HepG2 (cell line): ENCODE results near the gene LRFN2. TPM values are rescaled to one million over a fixed set of nuclear protein-coding genes. Genes with fewer than 3 reads are reported as not detected.
A peak's percentile ranks its signal among the peaks of the same experiment; 100 is the strongest.

Experiments used
- ATAC-seq: fragments of 200-7000 bp; cut with Tn5 transposase; 3 replicates; pipeline ENCODE4 v1.9.1; 2020; ENCODE audit warnings: mild to moderate bottlenecking, moderate library complexity
- BruUV-seq: library from RNA; stranded (reverse); fragments of 400-500 nt; replicated peaks from 2 replicates; lab custom pipeline; 2021; lab: Mats Ljungman, UMichigan
- CTCF ChIA-PET: fragments of 300-600 bp; formaldehyde crosslinking; extraction: SDS; loops from one replicate; lab custom pipeline; 2021; ENCODE audit warnings: low total read pairs, inconsistent platforms, low intra/inter-chr PET ratio; lab: Yijun Ruan, JAX
- POLR2A ChIA-PET: fragments of 350-600 bp; sonication (Branson Sonifier 250); formaldehyde crosslinking; loops from one replicate; lab custom pipeline; 2020; ENCODE audit warnings: antibody characterized with exemption, inconsistent platforms; lab: Yijun Ruan, JAX
- DNase-seq: peaks from one replicate; pipeline ENCODE4 v3.0.0-alpha.2; 2015; ENCODE audit warnings: low spot score
- FAIRE-seq: peaks from 3 replicates; lab custom pipeline; 2011; peaks lifted over from hg19 to GRCh38; lab: Jason Lieb, UNC
- H2AFZ ChIP-seq: one replicate; pipeline ENCODE4 v1.6.1; 2011; ENCODE audit warnings: low read length, inconsistent platforms
- H3K27ac ChIP-seq: fragments of 300-600 bp; 3 replicates; pipeline ENCODE4 v1.8.0; 2011; ENCODE audit warnings: mixed run types, mild to moderate bottlenecking, mixed read lengths, low read length, inconsistent platforms; ENCODE audit not compliant: insufficient read depth; ENCODE audit errors: extremely low read length
- H3K27me3 ChIP-seq, 2 experiments: fragments of 200-600 bp in 1 of 2; 2 replicates in 1 of 2; 3 replicates in 1 of 2; pipeline versions ENCODE4 v1.6.0 to v1.8.0; 2011; ENCODE audit warnings: low read length in 2 of 2, mild to moderate bottlenecking in 2 of 2, moderate library complexity in 2 of 2, inconsistent platforms in 1 of 2; ENCODE audit not compliant: insufficient read depth in 2 of 2, control insufficient read depth in 1 of 2
- H3K36me3 ChIP-seq, 2 experiments: fragments of 200-600 bp in 1 of 2; replicated peaks in 1 of 2; 2 replicates in 1 of 2; 3 replicates in 1 of 2; pipeline versions ENCODE4 v1.5.1 to v1.8.0; 2011; ENCODE audit warnings: low read length in 2 of 2, inconsistent platforms in 1 of 2; ENCODE audit not compliant: insufficient read depth in 2 of 2, control insufficient read depth in 1 of 2
- H3K4me1 ChIP-seq: 2 replicates; pipeline ENCODE4 v1.5.1; 2012; ENCODE audit warnings: low read length, inconsistent platforms; ENCODE audit not compliant: insufficient read depth
- H3K4me2 ChIP-seq: 2 replicates; pipeline ENCODE4 v1.6.0; 2011; ENCODE audit warnings: low read depth, low read length, inconsistent platforms
- H3K4me3 ChIP-seq, 3 experiments: fragments of 200-600 bp in 1 of 3; sonication (generic), shearing (Covaris generic) in 1 of 3; replicated peaks in 1 of 3; 2 replicates each; pipeline ENCODE4 v1.5.1; 2011 to 2016; ENCODE audit warnings: low read length in 3 of 3, inconsistent platforms in 2 of 3, low read depth in 2 of 3, mild to moderate bottlenecking in 2 of 3, control low read depth in 1 of 3, mixed read lengths in 1 of 3; ENCODE audit not compliant: insufficient read depth in 1 of 3
- H3K79me2 ChIP-seq: one replicate; pipeline ENCODE4 v1.6.1; 2011; ENCODE audit warnings: low read length, inconsistent platforms; ENCODE audit not compliant: insufficient read depth
- H3K9ac ChIP-seq: 2 replicates; pipeline ENCODE4 v1.6.0; 2011; ENCODE audit warnings: mild to moderate bottlenecking, low read depth, low read length, inconsistent platforms; ENCODE audit not compliant: insufficient read depth
- H3K9me3 ChIP-seq: 2 replicates; pipeline ENCODE4 v1.5.1; 2012; ENCODE audit warnings: mild to moderate bottlenecking, low read length
- H4K20me1 ChIP-seq: 2 replicates; pipeline ENCODE4 v1.6.0; 2011; ENCODE audit warnings: inconsistent platforms, mild to moderate bottlenecking, low read length, moderate library complexity; ENCODE audit not compliant: insufficient read depth
- ARID2 ChIP-seq: sonication (generic); formaldehyde crosslinking; IDR thresholded peaks from 2 replicates; pipeline ENCODE4 v1.8.1; 2022; ENCODE audit warnings: mild to moderate bottlenecking, missing genetic modification reagents, borderline replicate concordance
- ATF7 ChIP-seq, 2 experiments: fragments of 450-650 bp in 1 of 2; sonication (generic) in 1 of 2; formaldehyde crosslinking in 1 of 2; IDR thresholded peaks; 2 replicates each; pipeline versions ENCODE4 v1.4.0 to v1.6.1; 2016 to 2020; ENCODE audit warnings: antibody characterized with exemption in 1 of 2, mild to moderate bottlenecking in 1 of 2, missing genetic modification reagents in 1 of 2
- ATM ChIP-seq: fragments of 450-650 bp; IDR thresholded peaks from 2 replicates; pipeline ENCODE4 v1.7.1; 2017; ENCODE audit warnings: mild to moderate bottlenecking, borderline replicate concordance
- HMG20A ChIP-seq: IDR thresholded peaks from 2 replicates; pipeline ENCODE4 v1.6.1; 2016; ENCODE audit warnings: borderline replicate concordance
- IKZF1 ChIP-seq: fragments of 450-650 bp; IDR thresholded peaks from 2 replicates; pipeline ENCODE4 v1.7.1; 2016
- NCOR1 ChIP-seq: fragments of 200-600 bp; sonication (generic); IDR thresholded peaks from 2 replicates; pipeline ENCODE4 v1.7.0; 2017; ENCODE audit warnings: antibody characterized with exemption, low read length, borderline replicate concordance
- NKX3-1 ChIP-seq: sonication (generic); formaldehyde crosslinking; IDR thresholded peaks from 2 replicates; pipeline ENCODE4 v1.5.0; 2020; ENCODE audit warnings: missing genetic modification reagents
- NONO ChIP-seq, 2 experiments: fragments of 450-650 bp in 1 of 2; sonication (generic) in 1 of 2; formaldehyde crosslinking in 1 of 2; IDR thresholded peaks in 1 of 2; conservative IDR thresholded peaks in 1 of 2; 2 replicates each; pipeline versions ENCODE4 v1.6.1 to v1.8.0; 2017 to 2022; ENCODE audit warnings: mild to moderate bottlenecking in 1 of 2, missing genetic modification reagents in 1 of 2, moderate library complexity in 1 of 2
- SOX6 ChIP-seq, 2 experiments: fragments of 450-650 bp in 1 of 2; sonication (generic) in 1 of 2; formaldehyde crosslinking in 1 of 2; IDR thresholded peaks; 2 replicates each; pipeline versions ENCODE4 v1.4.0 to v1.6.1; 2017 to 2020; ENCODE audit warnings: antibody characterized with exemption in 1 of 2, mild to moderate bottlenecking in 1 of 2, missing genetic modification reagents in 1 of 2
- SP1 ChIP-seq, 2 experiments: fragments of 450-650 bp in 1 of 2; sonication (generic) in 1 of 2; formaldehyde crosslinking in 1 of 2; IDR thresholded peaks; 2 replicates each; pipeline versions ENCODE4 v1.4.0 to v1.6.1; 2016 to 2020; ENCODE audit warnings: missing genetic modification reagents in 1 of 2
- ZNF672 ChIP-seq: sonication (generic); formaldehyde crosslinking; IDR thresholded peaks from 2 replicates; pipeline ENCODE4 v1.8.1; 2022; ENCODE audit warnings: missing genetic modification reagents
- WGBS: methylation state at CpG from one replicate; pipeline ENCODE4 v1.1.6; 2017; ENCODE audit warnings: low lambda C conversion rate; 5-methylcytosine and 5-hydroxymethylcytosine counted together
- in situ Hi-C: cut with HindIII; loops from 2 replicates; pipeline ENCODE4 v1.10.0; 2017; ENCODE audit warnings: low pct_unique_long_range_greater_than_20kb; ENCODE audit not compliant: extremely low pct_ligation_motif_present
- intact Hi-C: fragments of 100-400 bp; cut with micrococcal nuclease; formaldehyde crosslinking; loops from one replicate; pipeline ENCODE4 v1.10.0; 2022; ENCODE audit not compliant: unreplicated experiment
- polyA plus RNA-seq, 8 experiments: library from polyadenylated mRNA; depleted of rRNA in 3 of 8; stranded (reverse) in 7 of 8; unstranded in 1 of 8; fragments of >200 nt; fragmentation: Illumina TruSeq in 4 of 8; extraction: Trizol in 4 of 8; gene quantifications; 2 replicates each; pipeline versions ENCODE4 v1.2.1 to v1.2.3, GENCODE V29; 2011 to 2016; ENCODE audit warnings: low read depth in 4 of 8, missing spikeins in 1 of 8, mixed read lengths in 1 of 8; ENCODE audit not compliant: insufficient read depth in 1 of 8
- total RNA-seq, 5 experiments: library from RNA; depleted of rRNA; stranded (reverse); fragments of >200 nt; fragmentation: Illumina TruSeq; extraction: Trizol; gene quantifications; 2 replicates each; pipeline ENCODE4 v1.2.3, GENCODE V29; 2016; ENCODE audit warnings: low read depth in 1 of 5
- TF ChIP-seq, protein P1 (sequence below): sonication (generic); formaldehyde crosslinking; conservative IDR thresholded peaks from 2 replicates; pipeline ENCODE4 v1.4.0; 2020; ENCODE audit warnings: missing genetic modification reagents
- TF ChIP-seq, protein P2 (sequence below): fragments of 450-650 bp; IDR thresholded peaks from 2 replicates; pipeline ENCODE4 v1.6.1; 2017
- TF ChIP-seq, protein P3 (sequence below): fragments of 450-650 bp; IDR thresholded peaks from 2 replicates; pipeline ENCODE4 v1.6.1; 2016

The LRFN2 gene
- total and polyA plus RNA-seq, 2 of the 13 experiments (the other 11 are each of a cell fraction or from before 2014, with no cell fraction given), result not detected

DNA sequence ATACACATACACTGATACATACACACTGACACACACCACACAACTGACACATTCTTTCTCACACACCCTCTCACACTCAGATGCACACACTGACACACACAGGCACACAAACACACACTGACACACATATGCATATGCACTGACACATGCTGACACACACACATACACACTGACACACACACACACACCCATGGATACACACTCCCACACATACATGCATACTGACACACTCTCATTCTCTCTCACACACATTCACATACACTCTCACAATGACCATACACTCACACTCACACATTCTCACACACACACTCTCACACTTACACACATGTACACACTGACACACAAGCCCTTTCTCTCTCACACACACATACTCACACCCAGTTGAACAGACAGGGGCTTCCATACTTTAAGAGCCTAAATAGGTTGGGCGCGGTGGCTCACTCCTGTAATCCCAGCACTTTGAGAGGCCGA lies 236.4 kb downstream of the LRFN2 start:
- in situ Hi-C loops, result no loop called here
- FAIRE-seq, result no peak

More for the DNA sequence above, 236.4 kb downstream of the LRFN2 start:
- ChIA-PET CTCF (no interaction called here), POLR2A (no interaction called here)
- Histone ChIP-seq H2AFZ (no peak overlapping the region), H3K27ac (no peak overlapping the region), H3K4me1 (no peaks in the 10 kb centered on the region), H3K36me3 (no peaks in the 10 kb centered on the region), H3K27me3 (no peaks in the 10 kb centered on the region), H3K79me2 (no peaks in the 10 kb centered on the region), H3K9ac (no peak overlapping the region), H4K20me1 (no peaks in the 10 kb centered on the region), H3K4me2 (no peak overlapping the region), H3K9me3 (no peaks in the 10 kb centered on the region), H3K4me3 (no peak overlapping the region)
- peak; percentile 8; the same call in 1 of the 2 replicates for TF ChIP-seq SOX6 (IDR thresholded peaks at IDR 0.05)
- TF ChIP-seq SOX6 (CRISPR knock-in tag; IDR thresholded peaks at IDR 0.05), result no peak
- TF ChIP-seq, protein P1, sequence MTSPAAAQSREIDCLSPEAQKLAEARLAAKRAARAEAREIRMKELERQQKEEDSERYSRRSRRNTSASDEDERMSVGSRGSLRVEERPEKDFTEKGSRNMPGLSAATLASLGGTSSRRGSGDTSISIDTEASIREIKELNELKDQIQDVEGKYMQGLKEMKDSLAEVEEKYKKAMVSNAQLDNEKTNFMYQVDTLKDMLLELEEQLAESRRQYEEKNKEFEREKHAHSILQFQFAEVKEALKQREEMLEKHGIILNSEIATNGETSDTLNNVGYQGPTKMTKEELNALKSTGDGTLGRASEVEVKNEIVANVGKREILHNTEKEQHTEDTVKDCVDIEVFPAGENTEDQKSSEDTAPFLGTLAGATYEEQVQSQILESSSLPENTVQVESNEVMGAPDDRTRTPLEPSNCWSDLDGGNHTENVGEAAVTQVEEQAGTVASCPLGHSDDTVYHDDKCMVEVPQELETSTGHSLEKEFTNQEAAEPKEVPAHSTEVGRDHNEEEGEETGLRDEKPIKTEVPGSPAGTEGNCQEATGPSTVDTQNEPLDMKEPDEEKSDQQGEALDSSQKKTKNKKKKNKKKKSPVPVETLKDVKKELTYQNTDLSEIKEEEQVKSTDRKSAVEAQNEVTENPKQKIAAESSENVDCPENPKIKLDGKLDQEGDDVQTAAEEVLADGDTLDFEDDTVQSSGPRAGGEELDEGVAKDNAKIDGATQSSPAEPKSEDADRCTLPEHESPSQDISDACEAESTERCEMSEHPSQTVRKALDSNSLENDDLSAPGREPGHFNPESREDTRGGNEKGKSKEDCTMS, result no peak
- 0 out of 2 replicates have a peak, but pooled peaks have one; percentile 14 for TF ChIP-seq IKZF1
- TF ChIP-seq, protein P2, sequence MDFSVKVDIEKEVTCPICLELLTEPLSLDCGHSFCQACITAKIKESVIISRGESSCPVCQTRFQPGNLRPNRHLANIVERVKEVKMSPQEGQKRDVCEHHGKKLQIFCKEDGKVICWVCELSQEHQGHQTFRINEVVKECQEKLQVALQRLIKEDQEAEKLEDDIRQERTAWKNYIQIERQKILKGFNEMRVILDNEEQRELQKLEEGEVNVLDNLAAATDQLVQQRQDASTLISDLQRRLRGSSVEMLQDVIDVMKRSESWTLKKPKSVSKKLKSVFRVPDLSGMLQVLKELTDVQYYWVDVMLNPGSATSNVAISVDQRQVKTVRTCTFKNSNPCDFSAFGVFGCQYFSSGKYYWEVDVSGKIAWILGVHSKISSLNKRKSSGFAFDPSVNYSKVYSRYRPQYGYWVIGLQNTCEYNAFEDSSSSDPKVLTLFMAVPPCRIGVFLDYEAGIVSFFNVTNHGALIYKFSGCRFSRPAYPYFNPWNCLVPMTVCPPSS, result peak; percentile 43; the same call in 1 of the 2 replicates
- peak; percentile 79; the same call in 1 of the 2 replicates for TF ChIP-seq NONO (IDR thresholded peaks at IDR 0.05)
- no peak for TF ChIP-seq NONO (CRISPR knock-in tag; conservative IDR thresholded peaks at IDR 0.05)
- no peak for TF ChIP-seq HMG20A (CRISPR knock-in tag)
- TF ChIP-seq, protein P3, sequence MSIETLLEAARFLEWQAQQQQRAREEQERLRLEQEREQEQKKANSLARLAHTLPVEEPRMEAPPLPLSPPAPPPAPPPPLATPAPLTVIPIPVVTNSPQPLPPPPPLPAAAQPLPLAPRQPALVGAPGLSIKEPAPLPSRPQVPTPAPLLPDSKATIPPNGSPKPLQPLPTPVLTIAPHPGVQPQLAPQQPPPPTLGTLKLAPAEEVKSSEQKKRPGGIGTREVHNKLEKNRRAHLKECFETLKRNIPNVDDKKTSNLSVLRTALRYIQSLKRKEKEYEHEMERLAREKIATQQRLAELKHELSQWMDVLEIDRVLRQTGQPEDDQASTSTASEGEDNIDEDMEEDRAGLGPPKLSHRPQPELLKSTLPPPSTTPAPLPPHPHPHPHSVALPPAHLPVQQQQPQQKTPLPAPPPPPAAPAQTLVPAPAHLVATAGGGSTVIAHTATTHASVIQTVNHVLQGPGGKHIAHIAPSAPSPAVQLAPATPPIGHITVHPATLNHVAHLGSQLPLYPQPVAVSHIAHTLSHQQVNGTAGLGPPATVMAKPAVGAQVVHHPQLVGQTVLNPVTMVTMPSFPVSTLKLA, result 0 out of 2 replicates have a peak, but pooled peaks have one; percentile 2
- TF ChIP-seq ATM, result peak; percentile 54; the same call in 1 of the 2 replicates
- 0 out of 2 replicates have a peak, but pooled peaks have one; percentile 14 for TF ChIP-seq ATF7 (IDR thresholded peaks at IDR 0.05)
- no peak for TF ChIP-seq ATF7 (CRISPR knock-in tag; IDR thresholded peaks at IDR 0.05)
- 0 out of 2 replicates have a peak, but pooled peaks have one; percentile 15 for TF ChIP-seq SP1 (IDR thresholded peaks at IDR 0.05)
- TF ChIP-seq SP1 (CRISPR knock-in tag; IDR thresholded peaks at IDR 0.05), result no peak
- no peak for TF ChIP-seq ARID2 (CRISPR knock-in tag)
- no peak for TF ChIP-seq NKX3-1 (CRISPR knock-in tag)
- no peak for TF ChIP-seq NCOR1
- TF ChIP-seq ZNF672 (CRISPR knock-in tag), result no peak
- 86% methylated on average over 3 of the region's 3 CpGs for WGBS
- intact Hi-C loops, result no loop called here
- BruUV-seq, result no TSS peak
- no peak for DNase-seq
- no peak for ATAC-seq
